ENCODE data around the gene KCNK1.

The KCNK1 gene

DNA sequence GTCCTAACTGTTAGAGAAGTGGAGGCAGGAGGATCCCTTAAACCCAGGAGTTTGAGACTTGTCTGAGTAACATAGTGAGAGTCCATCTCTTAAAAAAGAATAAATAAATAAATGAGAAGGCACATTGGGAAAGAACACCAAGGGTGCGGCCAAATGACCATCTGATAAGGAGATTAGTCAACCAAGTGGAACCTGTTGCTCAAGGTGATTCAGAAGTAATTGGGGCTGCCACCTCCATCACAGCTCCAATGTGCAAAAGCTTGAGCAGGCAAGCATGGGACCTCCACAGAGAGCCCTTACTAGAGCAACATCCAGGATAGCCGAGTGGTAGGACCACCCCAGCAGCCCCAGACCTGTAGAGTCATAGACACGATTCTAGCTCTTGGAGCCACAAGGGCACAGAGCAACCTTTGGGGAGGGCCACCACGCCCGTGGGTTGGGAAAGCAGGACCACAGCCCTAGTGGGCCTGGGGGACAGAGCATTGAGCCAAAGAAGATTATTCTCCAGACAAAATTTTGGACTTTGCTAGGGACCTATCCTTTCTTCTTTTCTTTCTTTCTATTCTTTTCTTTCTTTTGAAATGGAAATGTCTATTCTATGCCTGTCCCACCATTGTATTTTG is 40.9 kb downstream of the KCNK1 start:
- DNase-seq: no peak
- no peak overlapping the region for H3K4me3 Mint-ChIP-seq

DNA sequence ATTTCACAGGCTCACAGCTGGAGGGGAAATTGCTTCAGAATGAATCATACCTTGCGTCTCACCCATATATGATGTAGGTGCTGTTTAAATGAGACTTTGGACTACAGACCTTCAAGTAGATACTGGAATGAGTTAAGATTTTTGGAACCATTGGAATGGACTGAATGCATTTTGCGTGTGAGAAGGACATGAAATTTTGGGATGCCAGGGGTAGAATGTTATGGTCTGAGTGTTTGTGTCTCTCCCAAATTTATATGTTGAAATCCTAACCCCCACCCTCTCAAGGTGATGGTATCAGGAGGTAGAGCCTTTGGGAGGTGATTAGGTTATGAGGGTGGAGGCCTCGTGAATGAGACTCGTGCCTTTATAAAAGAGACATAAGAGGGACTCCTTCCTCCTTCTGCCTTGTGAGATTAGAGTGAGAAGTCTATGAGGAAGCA is 41.4 kb downstream of the KCNK1 start:
- no peak for DNase-seq
- H3K27me3 Mint-ChIP-seq: peaks cover 9% of the 10 kb centered on the region in 2 donors
- ATAC-seq (replicated peaks): no peak
- H3K9me3 Mint-ChIP-seq: no peaks in the 10 kb centered on the region
- H3K36me3 Mint-ChIP-seq (ENCODE audit: insufficient read depth): no peaks in the 10 kb centered on the region
- no peak overlapping the region for H3K4me3 Mint-ChIP-seq
- no peak overlapping the region for H3K27ac Mint-ChIP-seq
- no peaks in the 10 kb centered on the region for H3K4me1 Mint-ChIP-seq (ENCODE audit: low read depth in 2 of 2)

More for the DNA sequence above, 40.9 kb downstream of the KCNK1 start:
- Mint-ChIP-seq H3K36me3 (ENCODE audit: insufficient read depth) (no peaks in the 10 kb centered on the region), H3K4me1 (ENCODE audit: low read depth in 2 of 2) (no peaks in the 10 kb centered on the region), H3K9me3 (no peaks in the 10 kb centered on the region), H3K27me3 (peaks cover 9% of the 10 kb centered on the region in 2 donors), H3K27ac (no peak overlapping the region)
- no peak for ATAC-seq (replicated peaks)

DNA sequence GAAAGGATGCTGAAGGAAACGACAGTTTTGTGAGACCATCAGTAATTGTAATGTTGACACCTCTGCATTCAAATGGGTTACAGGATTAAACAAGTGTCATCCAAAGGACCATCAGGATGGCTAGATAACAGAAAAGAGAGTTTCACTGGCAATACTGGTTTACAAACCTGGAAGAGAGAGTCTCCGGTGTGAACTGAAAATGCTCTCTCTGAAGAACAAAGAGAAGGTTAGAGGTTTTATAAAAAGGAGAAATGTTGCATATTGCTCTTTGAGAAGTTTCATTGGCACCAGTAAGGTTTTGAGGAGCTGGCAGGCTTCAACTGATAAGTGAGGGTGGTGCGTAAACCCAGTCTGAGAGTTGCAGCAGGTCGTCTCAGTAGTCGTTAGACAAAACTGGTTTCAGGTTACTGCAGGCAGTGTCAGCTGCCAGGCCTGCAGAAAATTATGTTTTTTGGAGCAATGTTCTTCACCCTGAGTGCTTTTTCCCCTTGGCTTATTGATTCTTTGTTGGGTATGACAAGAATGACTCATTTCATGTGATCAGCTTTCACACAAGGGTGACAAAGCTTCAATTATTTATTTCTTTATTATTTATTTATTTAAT is 42.2 kb downstream of the KCNK1 start:
- no peaks in the 10 kb centered on the region for H3K9me3 Mint-ChIP-seq
- H3K27me3 Mint-ChIP-seq: peaks cover 9% of the 10 kb centered on the region in 2 donors
- DNase-seq (no peak), ATAC-seq (replicated peaks) (no peak)
- no peak overlapping the region for H3K4me3 Mint-ChIP-seq
- no peak overlapping the region for H3K27ac Mint-ChIP-seq
- no peaks in the 10 kb centered on the region for H3K4me1 Mint-ChIP-seq (ENCODE audit: low read depth in 2 of 2)
- H3K36me3 Mint-ChIP-seq (ENCODE audit: insufficient read depth): no peaks in the 10 kb centered on the region

DNA sequence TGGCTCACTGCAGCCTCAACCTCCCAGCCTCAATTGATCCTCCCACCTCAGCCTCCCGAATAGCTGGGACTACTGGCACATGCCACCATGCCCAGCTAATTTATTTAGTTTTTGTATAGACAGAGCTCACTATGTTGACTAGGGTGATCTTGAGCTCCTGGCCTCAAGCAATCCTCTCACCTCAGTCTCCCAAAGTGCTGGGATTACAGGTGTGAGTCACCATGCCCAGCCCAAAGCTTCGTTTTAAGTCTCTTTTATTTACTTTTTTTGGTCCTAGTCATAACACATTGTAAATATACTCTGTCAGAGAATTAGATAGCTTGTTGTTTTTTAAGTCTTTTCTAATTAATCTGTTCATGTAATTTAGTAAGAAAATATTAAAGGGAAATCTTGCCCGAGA is 42.8 kb downstream of the KCNK1 start:
- Mint-ChIP-seq H3K27me3 (peaks cover 9 to 14% of the 10 kb centered on the region in 2 donors), H3K4me3 (no peak overlapping the region), H3K27ac (no peak overlapping the region), H3K9me3 (no peaks in the 10 kb centered on the region), H3K4me1 (ENCODE audit: low read depth in 2 of 2) (no peaks in the 10 kb centered on the region), H3K36me3 (ENCODE audit: insufficient read depth) (no peaks in the 10 kb centered on the region)
- ATAC-seq (replicated peaks) (no peak), DNase-seq (no peak)

DNA sequence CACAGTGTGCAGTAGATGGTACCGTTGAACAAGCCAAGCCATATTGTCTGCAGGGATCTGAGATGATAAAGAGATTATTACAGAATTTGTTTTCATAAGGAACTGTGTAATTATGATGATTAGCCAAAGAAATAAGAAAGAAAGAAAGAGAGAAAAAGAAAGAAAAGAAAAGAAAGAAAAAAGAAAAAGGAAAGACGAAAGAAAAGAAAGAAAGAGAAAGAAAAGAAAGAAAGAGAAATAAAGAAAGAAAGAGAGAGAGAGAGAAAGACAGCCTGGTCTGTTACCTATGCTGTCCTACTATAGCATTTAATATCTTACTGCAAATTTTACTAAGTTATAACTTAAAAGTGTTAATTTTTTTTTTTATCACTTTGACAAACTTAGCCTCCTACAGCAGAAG is 43.6 kb downstream of the KCNK1 start:
- ATAC-seq (replicated peaks): no peak
- Mint-ChIP-seq H3K27ac (no peak overlapping the region), H3K27me3 (peaks cover 9 to 14% of the 10 kb centered on the region in 2 donors), H3K9me3 (peaks cover 0 to 1% of the 10 kb centered on the region in 2 donors), H3K4me3 (no peak overlapping the region), H3K36me3 (ENCODE audit: insufficient read depth) (no peaks in the 10 kb centered on the region), H3K4me1 (ENCODE audit: low read depth in 2 of 2) (no peaks in the 10 kb centered on the region)
- DNase-seq: no peak

DNA sequence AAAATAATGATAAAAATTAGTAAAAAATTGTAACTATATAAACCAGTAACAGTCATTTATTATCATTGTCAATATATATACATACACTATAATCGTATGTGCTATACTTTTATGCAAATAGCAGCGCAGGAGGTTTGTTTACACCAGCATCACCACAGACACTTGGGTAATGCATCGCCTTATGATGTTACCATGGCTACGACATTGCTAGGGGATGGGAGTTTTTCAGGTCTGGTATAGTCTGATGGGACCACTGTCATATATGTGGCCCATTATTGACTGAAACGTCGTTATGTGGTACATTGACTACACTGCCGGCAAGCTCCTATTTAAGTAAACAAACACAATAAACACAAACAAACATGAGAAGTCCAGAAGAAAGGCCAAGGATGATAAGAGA is 45.6 kb downstream of the KCNK1 start:
- DNase-seq (no peak), ATAC-seq (replicated peaks) (no peak)
- no peak overlapping the region for H3K4me3 Mint-ChIP-seq
- H3K27ac Mint-ChIP-seq: no peak overlapping the region
- peaks cover 14% of the 10 kb centered on the region in 2 donors for H3K27me3 Mint-ChIP-seq
- no peaks in the 10 kb centered on the region for H3K4me1 Mint-ChIP-seq (ENCODE audit: low read depth in 2 of 2)
- no peaks in the 10 kb centered on the region for H3K36me3 Mint-ChIP-seq (ENCODE audit: insufficient read depth)
- peaks cover 0 to 1% of the 10 kb centered on the region in 2 donors for H3K9me3 Mint-ChIP-seq

DNA sequence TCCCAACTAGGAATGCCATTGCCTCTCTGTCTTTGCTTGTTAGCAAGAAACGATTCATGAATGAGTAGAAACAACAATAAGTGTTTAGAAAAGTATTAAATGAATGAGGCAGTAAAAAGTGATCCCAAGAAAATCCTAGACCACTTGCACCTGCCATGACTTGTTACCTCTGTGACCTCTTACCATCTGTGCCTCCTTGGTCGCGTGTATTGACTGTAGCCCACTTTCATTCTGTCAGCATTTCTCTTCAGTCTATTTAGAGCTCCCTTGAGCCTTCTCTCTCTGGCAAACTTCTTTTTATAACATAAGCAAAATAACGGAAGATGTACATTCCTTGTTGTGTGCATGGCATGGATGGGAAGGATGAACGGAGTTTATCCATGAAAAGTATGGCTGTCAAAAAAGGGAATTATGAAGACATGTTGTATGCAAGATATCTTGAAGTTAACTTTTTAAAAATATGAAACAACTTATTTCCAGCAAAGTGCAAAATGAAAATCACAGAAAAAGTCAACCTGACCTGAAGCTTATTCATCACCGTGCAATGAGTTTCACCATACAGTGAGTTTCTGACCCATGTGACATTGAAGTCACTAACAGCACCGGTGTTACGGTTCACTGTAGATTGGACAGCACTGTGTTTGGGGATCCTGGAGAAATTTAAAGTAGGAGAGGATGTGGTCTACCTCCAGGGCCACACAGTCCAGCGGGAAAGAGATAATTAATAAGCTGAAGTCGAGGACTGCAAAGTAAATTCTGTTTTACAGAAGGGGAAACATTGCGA is 47.7 kb downstream of the KCNK1 start:
- ATAC-seq (replicated peaks) (no peak), DNase-seq (no peak)
- Mint-ChIP-seq H3K36me3 (ENCODE audit: insufficient read depth) (no peaks in the 10 kb centered on the region), H3K4me3 (no peak overlapping the region), H3K27ac (no peak overlapping the region), H3K9me3 (peaks cover 0 to 1% of the 10 kb centered on the region in 2 donors), H3K27me3 (peaks cover 6 to 14% of the 10 kb centered on the region in 2 donors), H3K4me1 (ENCODE audit: low read depth in 2 of 2) (no peaks in the 10 kb centered on the region)

DNA sequence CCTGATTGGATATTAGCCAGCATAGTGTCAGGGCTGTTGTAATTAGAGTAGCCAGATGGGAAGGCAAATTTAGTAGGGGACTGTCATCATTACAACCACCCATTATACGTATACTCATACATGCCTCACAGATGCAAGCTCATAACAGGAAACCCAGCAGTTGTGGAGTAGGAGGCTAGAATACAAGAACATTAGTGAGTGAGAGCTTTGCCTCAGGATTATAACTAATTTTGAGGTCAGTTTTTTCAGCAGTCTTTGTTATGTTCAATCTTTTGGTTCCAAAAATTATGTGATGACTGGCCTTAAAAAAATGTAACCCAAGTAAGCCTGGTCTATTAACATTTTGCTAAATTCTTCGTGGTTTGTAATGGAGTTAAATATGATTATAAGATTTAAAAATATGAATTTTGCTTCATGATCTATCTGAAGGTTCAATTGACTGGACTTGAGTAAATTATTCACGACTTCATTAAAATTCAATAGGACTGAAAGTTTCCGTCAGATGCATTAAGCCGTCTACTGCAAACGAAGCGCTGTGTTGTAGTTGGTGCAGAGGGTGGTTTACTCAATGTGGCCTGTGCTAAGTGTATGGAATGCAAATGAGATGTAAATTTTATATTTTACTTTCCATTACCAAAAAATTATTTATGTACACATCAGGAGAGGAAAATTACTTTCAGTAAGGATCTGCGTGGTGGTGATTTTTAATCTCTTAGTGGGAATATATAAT is 48.8 kb downstream of the KCNK1 start:
- no peaks in the 10 kb centered on the region for H3K4me1 Mint-ChIP-seq (ENCODE audit: low read depth in 2 of 2)
- no peak overlapping the region for H3K27ac Mint-ChIP-seq
- no peak for ATAC-seq (replicated peaks)
- H3K4me3 Mint-ChIP-seq: no peak overlapping the region
- H3K36me3 Mint-ChIP-seq (ENCODE audit: insufficient read depth): no peaks in the 10 kb centered on the region
- H3K27me3 Mint-ChIP-seq: peaks cover 5 to 6% of the 10 kb centered on the region in 2 donors
- no peak for DNase-seq
- peaks cover 0 to 1% of the 10 kb centered on the region in 2 donors for H3K9me3 Mint-ChIP-seq

DNA sequence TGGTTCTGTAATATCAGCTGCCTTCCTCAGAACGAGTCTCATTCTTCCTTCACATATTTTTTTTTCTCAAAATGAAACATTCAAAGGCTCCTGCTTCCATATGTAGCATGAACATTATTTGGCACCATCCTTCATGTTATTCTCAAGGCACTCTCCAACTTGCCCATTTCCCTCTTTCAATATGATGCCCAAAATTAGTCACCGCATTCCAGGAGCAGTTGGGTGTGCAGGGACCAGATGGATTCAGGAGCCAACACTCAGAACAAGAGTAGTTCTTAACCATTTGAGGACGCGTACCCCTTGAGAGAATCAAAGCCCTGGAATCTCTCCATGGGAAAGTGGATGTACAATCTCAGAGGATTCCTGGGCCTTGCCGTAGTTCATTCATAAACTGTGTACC is 50.3 kb downstream of the KCNK1 start:
- H3K27ac Mint-ChIP-seq: no peak overlapping the region
- no peak overlapping the region for H3K4me3 Mint-ChIP-seq
- H3K36me3 Mint-ChIP-seq (ENCODE audit: insufficient read depth): no peaks in the 10 kb centered on the region
- no peaks in the 10 kb centered on the region for H3K4me1 Mint-ChIP-seq (ENCODE audit: low read depth in 2 of 2)
- ATAC-seq (replicated peaks) (no peak), DNase-seq (no peak)
- H3K9me3 Mint-ChIP-seq: peaks cover 0 to 1% of the 10 kb centered on the region in 2 donors
- peaks cover 5 to 6% of the 10 kb centered on the region in 2 donors for H3K27me3 Mint-ChIP-seq

DNA sequence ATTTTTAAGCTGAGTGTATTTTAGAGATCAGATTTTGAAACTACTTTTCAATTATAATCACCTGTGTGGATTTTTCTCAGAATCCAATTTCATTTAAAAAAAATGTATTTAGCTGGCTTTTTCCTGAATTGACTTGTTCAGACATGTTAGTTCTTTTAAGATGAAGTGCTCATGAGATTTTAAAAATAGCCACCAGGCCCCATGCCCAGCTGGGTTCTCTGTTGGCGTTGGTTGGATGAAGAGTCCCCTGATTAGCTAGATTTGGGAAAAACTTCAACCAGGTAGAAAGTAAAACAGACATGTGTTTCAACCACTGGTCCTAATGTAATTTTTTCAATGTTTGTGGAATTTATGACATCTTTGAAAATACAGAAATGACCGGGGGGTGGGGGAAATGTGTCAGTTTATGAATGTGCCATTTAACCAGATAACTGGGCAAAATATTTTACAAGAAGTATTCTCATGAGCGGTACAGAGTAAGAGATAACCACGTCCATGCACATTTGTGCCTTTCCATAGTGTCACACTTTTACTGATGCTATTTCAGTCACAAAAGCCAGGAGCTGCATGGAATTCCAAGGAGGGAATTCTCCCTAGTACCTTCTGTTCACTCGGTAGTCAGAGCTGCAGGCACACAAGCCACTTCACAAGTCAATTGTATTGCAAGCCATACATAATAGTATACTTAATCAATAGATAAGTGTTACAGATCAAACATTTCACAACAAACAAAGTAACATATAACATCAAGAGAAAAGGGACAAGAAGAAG is 51.1 kb downstream of the KCNK1 start:
- H3K4me1 Mint-ChIP-seq (ENCODE audit: low read depth in 2 of 2): no peaks in the 10 kb centered on the region
- H3K27ac Mint-ChIP-seq: no peak overlapping the region
- no peak overlapping the region for H3K4me3 Mint-ChIP-seq
- ATAC-seq (replicated peaks) (no peak), DNase-seq (no peak)
- H3K9me3 Mint-ChIP-seq: peaks cover 0 to 1% of the 10 kb centered on the region in 2 donors
- peaks cover 5 to 6% of the 10 kb centered on the region in 2 donors for H3K27me3 Mint-ChIP-seq
- no peaks in the 10 kb centered on the region for H3K36me3 Mint-ChIP-seq (ENCODE audit: insufficient read depth)

DNA sequence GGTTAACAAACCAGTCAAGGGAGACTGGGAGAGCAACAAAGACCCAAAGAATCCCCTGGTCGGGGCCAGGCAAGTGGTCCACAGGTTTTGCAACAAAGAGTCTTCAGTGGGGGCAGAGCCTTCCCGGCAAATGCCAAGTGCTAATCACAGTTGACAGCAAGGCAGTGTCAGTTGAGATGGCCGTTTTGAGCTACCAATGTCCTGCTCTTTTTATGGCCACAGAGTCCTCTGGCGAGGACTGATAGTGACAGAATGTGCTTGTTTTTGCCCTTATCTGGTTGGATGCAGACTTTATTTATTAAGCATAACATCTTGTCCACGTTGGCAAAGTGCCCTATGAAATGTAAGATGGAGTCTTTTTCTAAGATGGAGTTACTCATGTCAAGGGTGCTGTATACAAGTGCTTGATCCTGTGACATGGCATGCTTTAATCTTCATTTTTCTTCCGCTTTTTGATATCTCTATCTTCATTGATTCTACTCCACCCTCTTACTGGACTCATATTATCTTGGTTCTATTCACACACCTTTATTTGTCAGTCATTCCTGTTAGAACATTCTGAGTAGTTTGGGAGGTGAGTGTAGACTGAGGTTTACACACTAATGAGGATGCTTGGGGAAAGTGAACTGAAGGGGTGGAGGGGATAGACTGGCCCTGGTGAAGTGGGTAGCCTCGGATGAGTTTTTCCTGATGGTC is 51.8 kb downstream of the KCNK1 start:
- ATAC-seq (replicated peaks): no peak
- no peak for DNase-seq
- H3K27ac Mint-ChIP-seq: no peak overlapping the region
- no peak overlapping the region for H3K4me3 Mint-ChIP-seq
- H3K4me1 Mint-ChIP-seq (ENCODE audit: low read depth in 2 of 2): no peaks in the 10 kb centered on the region
- peaks cover 5 to 6% of the 10 kb centered on the region in 2 donors for H3K27me3 Mint-ChIP-seq
- peaks cover 0 to 1% of the 10 kb centered on the region in 2 donors for H3K9me3 Mint-ChIP-seq
- H3K36me3 Mint-ChIP-seq (ENCODE audit: insufficient read depth): no peaks in the 10 kb centered on the region

DNA sequence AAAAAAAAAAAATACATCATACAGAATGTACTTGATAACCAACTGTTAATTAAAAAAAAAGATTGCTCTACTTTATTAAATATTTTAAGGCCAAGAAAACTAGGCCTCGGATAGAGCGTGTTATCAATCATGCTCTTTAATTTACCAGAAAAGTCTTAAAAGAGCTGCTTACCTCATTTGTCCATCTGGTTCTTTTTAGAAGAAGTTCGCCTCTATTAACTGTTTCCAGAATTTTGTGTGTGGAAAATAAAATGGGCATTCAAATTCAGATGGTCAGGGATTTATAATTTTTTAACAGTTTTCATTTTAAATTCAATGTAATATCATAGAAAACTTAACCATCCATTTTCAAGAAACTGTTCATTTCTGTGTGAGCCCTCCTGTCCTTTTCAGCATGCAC is 53.8 kb downstream of the KCNK1 start:
- H3K27ac Mint-ChIP-seq: no peak overlapping the region
- no peaks in the 10 kb centered on the region for H3K4me1 Mint-ChIP-seq (ENCODE audit: low read depth in 2 of 2)
- no peaks in the 10 kb centered on the region for H3K9me3 Mint-ChIP-seq
- ATAC-seq (replicated peaks) (no peak), DNase-seq (no peak)
- no peak overlapping the region for H3K4me3 Mint-ChIP-seq
- H3K27me3 Mint-ChIP-seq: peaks cover under 1 to 14% of the 10 kb centered on the region in 2 donors
- H3K36me3 Mint-ChIP-seq (ENCODE audit: insufficient read depth): no peaks in the 10 kb centered on the region
